KOPT-K1 (cell line): ENCODE measurements around the gene HOXB4.

Experiments
- H3K27ac ChIP-seq: fragments of 200-600 bp; sonication (generic); 2 replicates; pipeline ENCODE4 v1.5.1; 2016; ENCODE audit warnings: antibody characterized with exemption, mild to moderate bottlenecking, low read depth, low read length; ENCODE audit not compliant: poor library complexity, severe bottlenecking
- H3K36me3 ChIP-seq: fragments of 200-600 bp; sonication (generic); 2 replicates; pipeline ENCODE4 v1.5.1; 2017; ENCODE audit warnings: antibody characterized with exemption, mild to moderate bottlenecking, low read length, moderate library complexity; ENCODE audit not compliant: insufficient read depth
- H3K9me3 ChIP-seq: fragments of 200-600 bp; sonication (generic); 2 replicates; pipeline ENCODE4 v1.5.1; 2017; ENCODE audit warnings: antibody characterized with exemption, low read length, mild to moderate bottlenecking; ENCODE audit not compliant: insufficient read depth, poor library complexity, severe bottlenecking

Gene HOXB4

GRCh38 chr17:48617471-48618255 is 39.5 kb upstream of the HOXB4 start:
- Histone ChIP-seq H3K36me3 (no peaks in the 10 kb centered on the region), H3K27ac (no peak overlapping the region), H3K9me3 (no peaks in the 10 kb centered on the region)

DNA sequence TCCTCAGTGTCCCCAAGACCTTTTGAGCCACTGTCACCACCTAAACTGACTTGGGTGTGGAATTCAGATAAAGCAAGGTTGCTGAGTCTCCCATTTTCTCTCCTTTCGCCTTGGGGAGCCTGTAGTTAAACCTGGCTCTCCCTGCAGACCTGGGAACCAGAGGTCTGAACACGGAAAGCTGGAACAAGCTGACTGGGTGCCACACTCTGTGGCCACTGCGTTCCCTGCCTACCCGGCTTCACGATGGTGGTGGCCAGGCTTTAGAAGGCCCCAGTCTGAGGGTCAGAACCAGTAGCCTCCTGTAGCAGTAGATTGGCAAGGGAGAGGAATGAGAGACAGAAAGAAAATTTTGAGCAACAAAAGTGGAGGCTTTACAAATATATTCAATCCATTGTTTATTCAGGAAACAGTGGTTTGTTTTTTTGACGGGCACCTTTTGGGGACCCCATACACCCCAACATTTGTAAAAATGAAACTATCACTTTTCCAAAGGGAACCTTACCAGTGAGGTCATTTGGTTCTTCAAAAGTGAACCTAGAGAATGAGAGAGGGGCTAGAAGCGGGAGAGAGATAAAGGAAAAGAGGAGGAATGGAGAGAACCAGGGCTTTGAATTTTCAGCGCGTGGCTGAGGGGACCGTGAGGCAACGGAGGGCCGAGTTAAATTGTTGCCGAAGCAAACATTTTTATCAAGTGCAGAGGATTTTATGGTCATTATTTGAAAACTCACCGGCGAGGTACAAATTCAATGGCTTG is 38.7 kb upstream of the HOXB4 start:
- H3K36me3 ChIP-seq, result no peaks in the 10 kb centered on the region
- no peak overlapping the region for H3K27ac ChIP-seq
- no peaks in the 10 kb centered on the region for H3K9me3 ChIP-seq

DNA sequence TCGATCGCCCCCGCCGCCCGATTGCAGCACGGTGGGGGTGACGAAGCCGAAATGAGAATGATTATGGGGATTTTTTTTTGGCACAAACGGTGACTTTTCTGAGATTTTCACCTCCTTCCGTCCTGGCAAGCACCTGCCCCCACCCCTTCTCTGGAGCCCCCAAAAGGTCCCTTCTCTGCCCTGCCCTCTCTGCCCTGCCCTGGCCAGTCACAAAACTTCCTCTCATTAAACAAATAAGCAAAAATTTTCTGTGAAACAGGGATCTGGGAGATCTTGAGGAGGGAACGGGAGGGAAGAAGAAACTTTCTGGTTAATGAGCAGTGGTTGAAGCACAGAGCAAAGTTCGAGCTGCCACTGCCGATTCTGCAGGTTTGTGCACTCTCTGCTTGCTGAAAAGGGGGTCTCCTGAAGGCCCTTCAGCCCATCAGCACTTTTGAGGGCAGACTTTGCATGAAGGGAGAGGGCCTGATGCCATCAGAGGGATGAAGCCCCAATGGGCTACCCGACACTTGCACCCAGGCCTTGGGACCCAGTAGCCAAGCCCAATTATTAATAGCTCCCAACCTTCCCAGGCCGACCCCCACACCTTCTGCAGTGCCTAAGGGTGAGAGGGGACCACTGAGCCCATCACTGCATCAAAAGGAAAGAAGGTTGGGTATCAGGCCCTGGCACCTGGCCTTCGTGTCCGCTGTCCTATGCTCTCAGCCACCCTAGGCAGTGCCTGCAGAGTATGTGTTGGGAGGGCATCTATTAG is 38.0 kb upstream of the HOXB4 start:
- H3K36me3 ChIP-seq, result no peaks in the 10 kb centered on the region
- no peaks in the 10 kb centered on the region for H3K9me3 ChIP-seq
- H3K27ac ChIP-seq, result no peak overlapping the region

- H3K36me3 ChIP-seq, result no peaks in the 10 kb centered on the region
- no peak within 1 kb of the TSS for H3K27ac ChIP-seq
- H3K9me3 ChIP-seq, result no peaks in the 10 kb centered on the region
Measured at GRCh38 chr17:48615047-48615962, 37.2 kb upstream of the HOXB4 start, which contains the start of gene HOXB8. HOXB8 (minus strand) TSS chr17:48615292; CDS start chr17:48614704, 588 bp downstream.

DNA sequence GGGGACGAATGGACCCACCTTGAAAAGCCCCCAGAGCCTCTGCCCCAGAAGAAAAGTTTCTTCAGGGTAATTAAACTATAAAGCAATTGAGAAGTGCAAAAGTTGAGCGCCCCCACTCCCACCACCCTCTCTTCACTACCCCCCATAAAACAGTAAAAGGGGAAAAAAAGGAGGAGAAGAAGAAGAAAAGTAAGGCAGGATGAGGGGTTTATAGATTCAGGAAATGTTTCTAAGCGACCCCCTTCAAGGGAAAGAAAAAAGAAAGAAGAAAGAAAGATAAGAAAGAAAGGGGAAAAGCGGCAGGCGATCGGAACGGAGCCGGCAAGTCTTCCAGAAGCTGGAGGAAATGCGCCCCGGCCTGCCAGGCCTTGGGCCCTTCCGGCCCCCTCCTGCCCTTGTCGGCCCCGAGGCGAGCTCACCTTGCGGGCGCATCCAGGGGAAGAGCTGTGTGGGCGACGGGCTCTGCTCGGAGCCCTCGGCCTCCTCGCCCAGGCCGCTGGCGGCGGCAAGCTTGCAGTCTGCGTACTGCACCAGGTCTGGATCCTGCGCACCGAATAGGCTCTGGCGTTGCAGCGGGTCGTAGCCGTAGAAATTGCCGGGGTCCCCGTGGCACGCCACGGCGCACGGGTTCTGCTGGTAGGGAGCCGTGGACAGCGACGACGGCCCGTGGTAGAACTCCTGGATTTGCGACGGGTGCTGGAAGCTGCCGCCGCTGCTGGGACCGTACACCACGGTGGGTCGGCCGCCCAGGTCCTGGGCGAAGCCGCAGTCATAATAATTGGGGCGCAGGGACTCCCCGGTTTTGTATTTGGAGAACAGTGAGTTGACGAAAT is 35.9 kb upstream of the HOXB4 start:
- Histone ChIP-seq H3K9me3 (no peaks in the 10 kb centered on the region), H3K36me3 (no peaks in the 10 kb centered on the region)

DNA sequence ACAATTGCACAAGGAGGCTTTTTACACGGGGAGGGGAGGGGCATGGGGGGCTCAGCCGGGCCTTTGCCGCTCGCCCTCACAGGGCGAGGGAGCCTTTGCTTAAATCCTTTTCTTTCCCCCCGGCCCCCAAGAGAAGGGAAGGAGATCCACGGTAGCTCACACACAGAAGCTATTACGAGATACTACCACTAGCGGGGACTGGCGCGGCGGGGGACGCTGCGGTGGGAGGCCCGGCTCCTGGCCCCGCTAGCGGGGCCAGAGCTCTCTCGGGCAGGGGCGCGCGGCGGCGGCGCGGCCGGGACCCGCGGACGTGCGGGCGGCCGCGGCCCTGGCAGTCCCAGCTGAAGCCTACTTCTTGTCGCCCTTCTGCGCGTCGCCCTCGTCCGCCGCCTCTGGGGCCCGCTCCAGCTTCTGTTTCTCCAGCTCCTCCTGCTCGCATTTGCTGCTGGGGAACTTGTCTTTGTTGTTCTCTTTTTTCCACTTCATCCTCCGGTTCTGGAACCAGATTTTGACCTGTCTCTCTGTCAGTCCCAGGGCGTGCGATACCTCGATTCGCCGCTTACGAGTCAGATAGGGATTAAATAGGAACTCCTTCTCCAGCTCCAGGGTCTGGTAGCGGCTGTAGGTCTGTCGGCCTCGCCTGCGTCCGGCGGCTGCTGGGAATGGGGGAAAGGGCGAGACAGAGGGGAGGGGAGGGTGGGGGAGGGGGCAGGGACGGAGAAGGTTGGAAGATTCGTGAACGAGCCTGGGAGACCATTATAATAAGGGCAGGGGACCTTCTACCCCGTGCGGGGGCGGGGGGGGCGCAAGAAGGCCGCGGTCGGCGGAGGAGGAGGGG is 34.9 kb upstream of the HOXB4 start:
- H3K9me3 ChIP-seq, result no peaks in the 10 kb centered on the region
- no peaks in the 10 kb centered on the region for H3K36me3 ChIP-seq
- no peak overlapping the region for H3K27ac ChIP-seq

More for the DNA sequence above, 35.9 kb upstream of the HOXB4 start:
- H3K27ac ChIP-seq, result no peak overlapping the region

GRCh38 chr17:48612456-48612853 is 34.3 kb upstream of the HOXB4 start:
- Histone ChIP-seq H3K36me3 (no peaks in the 10 kb centered on the region), H3K9me3 (no peaks in the 10 kb centered on the region), H3K27ac (no peak overlapping the region)

- Histone ChIP-seq H3K36me3 (no peaks in the 10 kb centered on the region), H3K9me3 (no peaks in the 10 kb centered on the region), H3K27ac (no peak overlapping the region)
Measured at GRCh38 chr17:48611681-48612455, 33.7 kb upstream of the HOXB4 start.

GRCh38 chr17:48611213-48611612 is 33.1 kb upstream of the HOXB4 start:
- Histone ChIP-seq H3K9me3 (no peaks in the 10 kb centered on the region), H3K36me3 (no peaks in the 10 kb centered on the region), H3K27ac (no peak overlapping the region)

DNA sequence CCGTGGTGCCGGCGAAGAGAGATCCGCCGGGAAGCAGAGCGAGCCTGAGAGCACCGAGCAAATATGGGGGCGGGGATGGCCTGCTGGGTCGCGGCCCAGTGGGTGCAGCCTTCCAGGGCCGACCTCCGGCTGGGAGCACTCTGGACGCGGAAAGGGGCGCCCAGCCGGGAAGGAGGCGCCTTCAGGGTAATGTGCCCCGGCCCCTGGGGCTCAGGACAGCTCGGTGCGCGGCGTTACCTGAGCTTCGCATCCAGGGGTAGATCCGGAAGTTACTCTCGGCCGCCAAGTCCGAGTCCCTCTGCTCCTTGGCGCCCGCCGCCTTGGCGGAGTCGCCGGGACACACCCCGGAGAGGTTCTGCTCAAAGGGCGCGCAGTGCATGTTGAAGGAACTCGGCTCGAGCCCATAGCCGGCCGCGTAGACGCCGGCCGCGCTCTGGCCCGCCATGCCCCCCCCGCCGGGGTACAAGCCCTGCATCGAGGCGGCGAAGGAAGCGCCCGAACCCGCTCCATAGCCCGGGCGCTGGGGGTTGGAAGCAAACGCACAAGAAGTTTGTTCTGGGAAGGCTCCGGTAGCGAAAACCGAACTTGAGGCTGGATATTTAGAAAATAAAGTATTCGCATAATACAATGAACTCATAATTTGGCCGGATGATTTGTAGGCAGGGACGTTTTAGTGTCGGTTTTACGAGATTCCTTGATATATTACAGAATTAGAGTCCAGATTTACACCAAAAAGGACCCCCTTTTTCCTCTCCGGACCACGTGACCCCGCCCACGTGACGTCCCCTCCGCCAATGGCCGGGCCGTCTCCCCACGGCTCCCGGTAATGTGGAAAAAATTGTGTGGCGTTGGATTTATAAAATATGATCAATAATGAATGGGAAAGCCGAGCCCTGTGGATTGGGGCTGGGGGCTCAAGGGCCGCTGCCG is 32.4 kb upstream of the HOXB4 start, which contains the start of gene HOXB7:
Gene HOXB7 (minus strand): TSS at position 736 of the 930 bp plus-strand sequence. CDS start 99 bp downstream, at position 637.
- Histone ChIP-seq H3K36me3 (no peaks in the 10 kb centered on the region), H3K9me3 (no peaks in the 10 kb centered on the region), H3K27ac (no peak within 1 kb of the TSS)

DNA sequence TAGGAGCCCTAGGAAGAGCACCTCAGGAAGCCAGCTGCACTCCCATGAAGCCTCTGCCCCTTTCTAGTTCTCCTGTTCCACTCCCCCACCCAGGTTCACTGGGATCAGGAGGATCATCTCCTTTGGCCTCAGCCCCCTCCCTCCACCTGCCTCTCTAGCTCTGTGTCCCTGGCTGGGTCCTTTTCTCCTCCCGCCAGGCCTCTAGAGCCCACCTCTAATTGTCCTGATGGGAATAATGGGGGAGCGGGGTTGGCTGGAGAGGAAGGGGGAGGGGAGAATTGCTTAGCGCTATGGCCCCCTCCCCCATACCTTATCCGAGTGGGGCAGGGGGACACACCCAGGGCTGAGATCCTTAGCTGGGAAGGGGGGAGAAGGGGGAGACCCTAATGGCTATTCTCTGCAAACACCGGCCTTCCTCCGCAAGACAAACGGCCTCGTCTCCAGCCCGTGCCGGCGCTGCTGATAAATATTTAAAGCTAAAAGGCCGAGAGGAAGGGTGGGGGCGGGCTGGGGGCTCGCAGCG is 31.7 kb upstream of the HOXB4 start:
- Histone ChIP-seq H3K9me3 (no peaks in the 10 kb centered on the region), H3K27ac (no peak overlapping the region), H3K36me3 (no peaks in the 10 kb centered on the region)
